Stimulated activated CD4-positive, alpha-beta T cell treated with anti-CD3 and anti-CD28 coated beads, Interleukin-1b, Interleukin-23, amount 100 ng/mL, for 24 hours (primary cell): ENCODE results near the gene RBM42.
"Not testable (repeated sequence)": the region's sequence is repeated elsewhere in the genome, so short reads cannot be mapped to it uniquely, and the experiment has no call there.

Source experiments
- DNase-seq, 4 experiments: peaks; one replicate each; pipeline ENCODE4 v3.0.0-alpha.2; 2020; ENCODE audit warnings: low read depth in 4 of 4, low spot score in 1 of 4

RBM42 gene

DNA sequence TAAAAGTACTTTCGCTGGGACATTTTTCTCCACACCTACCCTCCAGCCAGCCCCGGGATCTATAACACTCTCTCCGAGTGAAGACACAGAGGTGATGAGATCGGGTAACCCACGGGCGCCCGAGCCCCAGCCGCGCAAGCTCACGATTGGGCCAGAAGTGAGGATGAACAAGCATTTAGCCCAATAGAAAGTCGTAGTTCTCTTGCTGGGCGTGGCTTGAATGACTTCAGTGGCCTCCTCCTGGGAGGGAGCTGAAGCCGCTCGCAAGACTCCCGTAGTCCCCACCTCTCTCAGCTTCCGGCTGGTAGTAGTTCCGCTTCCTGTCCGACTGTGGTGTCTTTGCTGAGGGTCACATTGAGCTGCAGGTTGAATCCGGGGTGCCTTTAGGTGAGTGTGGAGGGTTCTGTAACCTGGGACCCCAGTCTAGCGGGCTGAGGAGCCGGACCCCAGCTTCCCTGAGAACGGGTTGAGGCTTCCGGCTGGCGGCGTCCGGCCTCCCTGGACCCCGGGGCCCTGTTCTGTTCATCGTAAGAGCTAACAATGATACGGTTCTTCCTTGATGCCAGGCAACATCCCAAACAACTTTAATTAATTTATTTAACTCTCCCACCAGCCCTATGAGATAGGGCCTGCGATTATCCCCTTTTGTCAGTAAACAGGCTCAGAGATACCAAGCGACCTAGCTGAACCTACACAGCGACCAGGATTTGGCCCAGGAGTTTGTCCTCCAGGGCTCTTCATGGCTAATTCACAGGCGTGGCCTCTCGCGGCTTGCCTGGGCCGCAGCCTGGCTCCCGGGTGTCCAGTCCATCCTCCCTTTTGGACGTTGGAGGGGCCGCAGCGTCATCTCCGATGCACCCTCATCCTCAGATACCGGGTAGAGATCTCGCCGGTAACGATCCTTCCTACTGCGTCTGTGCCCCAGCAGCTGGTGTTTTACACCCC lies 19.5 kb downstream of the RBM42 start, which contains the start of gene COX6B1:
COX6B1 (plus strand) TSS at position 307 of the 945 bp plus-strand sequence. CDS start 2,921 bp downstream, outside the sequence.
- DNase-seq, result peak; percentile 68 to 92 (median 82)

DNA sequence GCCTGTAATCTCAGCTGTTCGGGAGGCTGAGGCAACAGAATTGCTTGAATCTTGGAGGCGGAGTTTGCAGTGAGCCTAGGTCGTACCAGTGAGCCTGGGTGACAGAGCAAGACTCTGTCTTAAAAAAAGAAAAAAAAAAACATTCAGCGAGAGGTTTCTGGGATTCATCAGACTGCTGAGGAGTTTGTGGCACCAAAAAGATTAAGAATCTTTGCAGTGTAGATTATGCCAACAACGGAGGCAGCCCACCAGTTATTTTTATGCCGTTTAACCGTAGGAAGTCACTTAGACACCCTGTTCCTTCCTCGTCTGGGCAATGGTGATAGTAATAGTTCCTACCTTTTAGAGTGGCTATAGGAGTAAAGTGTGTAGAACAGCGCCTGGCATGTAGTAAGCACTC lies 21.7 kb downstream of the RBM42 start:
- DNase-seq, result no peak

DNA sequence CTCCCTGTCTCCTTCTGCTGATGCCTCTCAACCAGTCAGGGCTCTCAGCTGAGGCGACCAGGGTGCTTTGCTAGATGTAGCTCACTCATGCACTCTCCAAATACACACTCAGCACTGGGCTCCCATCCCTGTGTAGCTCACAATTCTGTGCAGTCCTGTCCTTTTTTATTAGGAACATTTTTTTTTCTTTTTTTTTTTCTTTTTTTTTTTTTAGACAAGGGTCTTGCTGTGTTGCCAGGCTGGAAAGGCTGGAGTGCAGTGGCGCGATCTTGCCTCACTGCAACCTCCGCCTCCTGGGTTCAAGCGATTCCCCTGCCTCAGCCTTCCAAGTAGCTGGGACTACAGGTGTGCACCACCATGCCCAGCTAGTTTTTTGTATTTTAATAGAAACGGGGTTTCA lies 26.0 kb downstream of the RBM42 start:
- DNase-seq, result not testable (repeated sequence)

DNA sequence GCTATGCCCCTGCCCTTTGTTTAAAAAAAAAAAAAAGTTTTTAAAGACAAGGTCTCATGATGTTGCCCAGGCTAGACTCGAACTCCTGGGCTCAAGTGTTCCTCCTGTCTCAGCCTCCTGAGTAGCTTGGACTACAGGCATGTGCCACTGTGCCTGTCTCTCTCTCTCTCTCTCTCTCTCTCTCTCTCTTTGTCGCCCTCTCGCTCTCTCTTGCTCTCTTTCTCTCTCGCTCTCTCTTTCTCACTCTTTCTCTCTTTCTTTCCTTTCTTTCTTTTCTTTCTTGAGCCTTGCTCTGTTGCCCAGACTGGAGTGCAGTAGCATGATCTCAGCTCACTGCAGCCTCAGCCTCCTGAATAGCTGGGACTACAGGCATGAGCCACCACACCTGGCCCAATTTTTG lies 26.8 kb downstream of the RBM42 start:
- DNase-seq, result no peak

DNA sequence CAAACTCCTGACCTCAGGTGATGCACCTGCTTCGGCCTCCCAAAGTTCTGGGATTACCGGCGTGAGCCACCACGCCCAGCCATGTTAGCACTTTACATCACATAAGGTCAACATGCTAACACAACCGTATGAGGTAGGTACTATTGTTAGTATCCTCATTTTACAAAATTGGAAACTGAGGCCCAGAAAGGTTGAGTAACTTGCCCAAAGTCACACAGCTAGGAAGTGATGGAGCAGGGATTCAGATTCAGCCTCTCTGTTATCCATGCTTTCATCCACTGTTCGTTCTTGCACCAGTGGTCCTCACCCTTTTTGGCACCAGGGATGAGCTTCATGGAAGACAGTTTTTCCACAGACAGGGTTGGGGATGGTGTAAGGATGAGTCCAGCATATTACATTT lies 27.9 kb downstream of the RBM42 start:
- DNase-seq, result no peak

DNA sequence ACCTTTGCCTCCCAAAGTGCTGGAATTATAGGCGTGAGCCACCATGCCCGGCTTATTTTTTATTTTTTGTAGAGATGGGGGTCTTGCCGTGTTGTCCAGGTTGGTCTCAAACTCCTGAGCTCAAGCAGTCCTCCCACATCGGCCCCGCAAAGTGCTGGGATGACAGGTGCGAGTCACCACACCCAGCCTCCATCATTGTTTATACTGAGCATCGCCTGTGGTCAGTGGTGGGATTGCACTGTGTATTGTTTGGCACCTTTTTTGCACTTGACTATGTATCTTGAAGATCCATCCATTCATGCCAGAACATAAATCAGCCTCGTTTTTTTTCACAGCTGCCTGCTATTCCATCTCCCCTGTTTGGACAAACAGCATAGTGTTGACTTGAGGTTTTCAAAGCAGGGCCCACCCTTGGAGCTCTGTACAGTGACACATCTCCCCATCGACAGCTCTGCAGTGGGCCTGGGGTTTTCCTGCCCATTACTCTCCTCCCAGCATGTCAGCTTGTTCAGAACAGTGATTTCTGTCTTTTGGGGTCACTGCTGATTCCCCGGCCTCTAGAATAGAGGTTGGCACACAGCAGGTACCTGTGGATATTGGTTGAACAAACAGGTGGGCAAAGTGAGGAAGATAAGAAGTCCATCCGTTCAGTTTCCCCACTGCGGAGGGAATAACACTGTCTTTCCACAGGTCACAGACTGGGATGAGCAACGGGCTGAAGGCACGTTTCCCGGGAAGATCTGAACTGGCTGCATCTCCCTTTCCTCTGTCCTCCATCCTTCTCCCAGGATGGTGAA lies 29.3 kb downstream of the RBM42 start:
- no peak for DNase-seq

DNA sequence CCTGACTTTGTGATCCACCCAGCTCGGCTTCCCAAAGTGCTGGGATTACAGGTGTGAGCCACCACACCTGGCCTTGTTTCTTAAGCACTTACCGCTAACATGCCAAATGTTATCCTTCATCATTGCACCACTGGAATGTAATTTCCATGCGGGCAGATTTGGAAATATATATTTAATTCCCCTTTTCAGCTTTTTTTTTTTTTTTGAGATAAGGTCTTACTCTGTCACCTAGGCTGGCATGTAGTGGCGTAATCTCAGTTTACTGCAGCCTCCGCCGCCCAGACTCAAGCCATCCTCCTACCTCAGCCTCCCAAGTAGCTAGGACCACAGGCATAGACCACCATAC lies 33.1 kb downstream of the RBM42 start:
- no peak for DNase-seq

DNA sequence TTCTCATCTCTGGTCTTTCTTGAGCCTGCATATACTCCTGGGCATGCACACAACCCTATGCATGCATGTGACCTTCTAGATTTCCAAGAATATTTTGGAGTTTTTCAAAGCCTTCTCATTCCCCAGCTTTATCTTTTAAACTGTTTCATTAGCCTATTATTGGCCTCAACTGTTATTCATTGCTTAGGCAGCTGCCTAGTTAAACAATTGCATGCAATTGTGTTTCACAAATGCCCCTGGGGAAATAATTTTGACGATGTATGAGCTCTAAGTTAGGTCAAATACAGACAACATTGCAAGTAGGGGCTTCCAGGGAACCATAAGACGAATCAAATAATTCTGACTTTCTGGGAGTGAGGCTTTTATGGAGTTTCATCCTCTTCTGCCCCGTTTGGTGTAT lies 35.1 kb downstream of the RBM42 start:
- no peak for DNase-seq

DNA sequence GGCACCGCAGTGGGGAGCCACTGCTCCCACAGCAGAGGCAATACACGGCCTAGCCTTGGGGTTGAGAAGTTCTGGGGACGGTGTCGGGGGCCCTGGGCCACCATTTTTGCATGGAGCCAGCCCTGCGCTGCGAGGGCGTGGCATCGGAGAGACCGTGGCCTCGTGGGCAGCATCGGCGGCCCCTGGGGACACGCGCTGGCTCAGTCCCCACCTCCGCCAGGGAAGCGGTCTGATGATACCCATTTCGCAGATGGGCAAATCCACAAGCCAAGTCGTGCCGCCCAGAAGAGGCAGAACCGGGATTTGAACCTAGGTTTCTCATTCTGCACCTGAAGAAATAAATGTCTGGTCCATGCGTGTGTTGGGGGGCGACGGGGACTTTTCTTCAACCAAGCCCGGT lies 36.3 kb downstream of the RBM42 start:
- no peak for DNase-seq

DNA sequence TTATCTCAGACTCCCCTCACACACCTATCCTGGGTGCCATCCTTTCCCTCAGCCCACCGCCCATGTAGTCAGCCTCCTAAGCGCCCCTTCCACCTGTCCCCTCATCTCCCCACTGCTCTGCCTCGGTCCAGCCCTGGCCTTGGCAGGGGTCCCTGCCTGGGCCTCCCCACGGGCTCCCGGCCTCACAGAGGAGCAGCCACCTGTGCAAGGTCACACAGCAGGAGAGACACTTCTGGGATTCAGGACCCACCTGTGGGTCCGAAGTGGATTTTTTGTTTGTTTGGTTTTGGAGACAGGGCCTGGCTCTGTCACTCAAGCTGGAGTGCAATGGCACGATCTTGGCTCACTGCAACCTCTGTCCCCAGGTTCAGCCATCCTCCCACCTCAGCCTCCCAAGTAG lies 36.8 kb downstream of the RBM42 start:
- DNase-seq, result no peak

DNA sequence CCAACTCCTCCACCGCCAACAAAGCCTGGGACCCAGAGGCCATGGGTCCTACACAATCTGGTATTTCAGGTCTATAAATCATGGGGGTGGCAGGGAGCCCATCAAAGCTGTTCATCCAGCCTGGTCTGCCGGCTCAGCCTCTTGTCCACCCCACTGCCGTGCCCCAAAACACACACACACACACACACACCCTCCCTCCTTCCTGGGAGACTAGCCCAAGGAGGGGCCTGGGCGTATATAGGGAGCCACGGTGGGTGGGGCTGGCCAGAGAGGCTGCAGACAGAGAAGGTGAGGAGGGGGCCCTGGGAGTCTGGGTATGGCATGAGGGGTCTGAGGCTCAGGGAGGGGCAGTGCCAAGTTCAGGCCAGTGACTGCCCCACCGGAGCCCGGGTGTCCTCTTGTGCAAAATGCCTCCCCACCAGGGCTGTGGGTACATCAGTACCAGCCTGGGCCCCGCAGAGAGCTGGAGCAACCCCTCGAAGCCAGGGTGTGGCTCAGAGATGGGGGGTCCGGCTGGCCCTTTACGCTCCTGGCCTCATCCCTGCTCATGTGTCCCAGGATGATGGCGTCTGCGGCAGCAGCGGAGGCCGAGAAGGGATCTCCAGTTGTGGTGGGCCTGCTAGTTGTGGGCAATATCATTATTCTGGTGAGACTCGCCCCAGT lies 37.5 kb downstream of the RBM42 start, which contains the start of gene UPK1A:
UPK1A (plus strand) TSS at position 267 of the 663 bp plus-strand sequence; CDS start at position 563, 296 bp downstream.
- DNase-seq, result no peak

DNA sequence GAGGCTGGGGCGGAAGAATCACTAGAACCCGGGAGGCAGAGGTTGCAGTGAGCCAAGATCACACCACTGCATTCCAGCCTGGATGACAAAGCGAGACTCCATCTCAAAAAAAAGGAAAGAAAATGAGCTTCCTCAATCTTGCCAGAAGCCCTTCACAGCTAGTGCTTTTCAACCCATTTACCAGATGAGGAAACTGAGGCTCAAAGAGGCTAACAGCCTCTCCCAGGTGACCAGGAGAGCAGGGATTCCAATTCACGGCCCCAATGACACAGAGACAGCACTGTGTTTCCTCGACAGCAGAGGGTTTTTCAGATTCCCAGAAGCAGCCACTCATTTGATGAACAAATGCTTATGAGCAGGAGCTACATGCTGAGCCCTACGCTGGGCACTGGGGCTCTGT lies 40.7 kb downstream of the RBM42 start:
- DNase-seq, result no peak

DNA sequence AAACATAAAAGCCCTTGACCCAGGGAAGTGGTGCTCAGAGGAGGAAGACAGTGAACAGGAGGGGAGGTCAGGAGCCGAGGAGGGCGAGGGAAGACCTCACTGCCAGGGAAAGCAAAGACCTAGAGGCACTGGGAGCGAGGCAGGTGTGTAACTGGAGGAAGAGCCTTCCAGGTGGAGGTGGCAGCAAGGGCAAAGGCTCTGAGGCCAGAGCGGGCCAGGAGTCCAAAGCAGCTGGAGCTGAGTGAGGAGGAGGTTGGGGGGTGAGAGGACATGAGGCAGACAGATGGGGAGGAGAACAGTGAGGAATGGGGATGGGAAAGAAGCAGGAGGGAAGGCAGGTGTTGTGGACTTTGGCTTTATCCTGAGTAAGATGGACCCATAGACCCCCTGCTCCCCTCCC lies 41.1 kb downstream of the RBM42 start:
- DNase-seq, result no peak

DNA sequence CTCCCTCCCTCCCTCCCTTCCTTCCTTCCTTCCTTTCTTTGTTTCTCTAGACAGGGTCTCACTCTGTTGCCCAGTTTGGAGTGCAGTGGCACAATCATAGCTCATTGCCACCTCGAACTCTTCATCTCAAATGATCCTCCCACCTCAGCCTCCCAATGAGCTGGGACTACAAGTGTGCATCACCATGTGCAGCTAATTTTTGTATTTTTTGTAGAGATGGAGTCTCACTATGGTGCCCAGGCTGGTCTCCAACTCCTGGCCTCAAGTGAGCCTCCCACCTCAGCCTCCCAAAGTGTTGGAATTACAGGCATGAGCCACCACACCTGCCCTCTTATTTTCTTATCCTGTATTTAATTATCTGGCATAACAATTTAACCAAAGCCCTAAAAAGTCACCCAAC lies 41.9 kb downstream of the RBM42 start:
- DNase-seq, result no peak

DNA sequence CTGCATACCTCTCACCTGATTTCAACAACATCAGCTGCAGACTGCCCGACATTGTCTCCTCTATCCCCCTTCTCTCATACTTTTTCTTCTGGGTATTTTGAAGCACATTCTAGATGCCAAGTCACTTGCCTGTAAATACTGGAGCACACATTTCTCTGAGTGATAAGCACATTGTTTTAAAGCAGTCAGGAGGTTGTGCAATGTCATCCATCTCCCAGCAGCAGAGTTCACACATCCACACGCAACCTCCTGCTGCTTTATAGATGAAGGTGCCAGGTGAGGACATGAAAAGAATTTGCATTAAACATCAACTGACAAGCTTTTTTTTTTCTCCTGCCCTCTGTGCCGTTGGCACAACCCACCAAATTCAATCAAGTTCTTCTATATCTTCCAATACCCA lies 43.0 kb downstream of the RBM42 start:
- no peak for DNase-seq

DNA sequence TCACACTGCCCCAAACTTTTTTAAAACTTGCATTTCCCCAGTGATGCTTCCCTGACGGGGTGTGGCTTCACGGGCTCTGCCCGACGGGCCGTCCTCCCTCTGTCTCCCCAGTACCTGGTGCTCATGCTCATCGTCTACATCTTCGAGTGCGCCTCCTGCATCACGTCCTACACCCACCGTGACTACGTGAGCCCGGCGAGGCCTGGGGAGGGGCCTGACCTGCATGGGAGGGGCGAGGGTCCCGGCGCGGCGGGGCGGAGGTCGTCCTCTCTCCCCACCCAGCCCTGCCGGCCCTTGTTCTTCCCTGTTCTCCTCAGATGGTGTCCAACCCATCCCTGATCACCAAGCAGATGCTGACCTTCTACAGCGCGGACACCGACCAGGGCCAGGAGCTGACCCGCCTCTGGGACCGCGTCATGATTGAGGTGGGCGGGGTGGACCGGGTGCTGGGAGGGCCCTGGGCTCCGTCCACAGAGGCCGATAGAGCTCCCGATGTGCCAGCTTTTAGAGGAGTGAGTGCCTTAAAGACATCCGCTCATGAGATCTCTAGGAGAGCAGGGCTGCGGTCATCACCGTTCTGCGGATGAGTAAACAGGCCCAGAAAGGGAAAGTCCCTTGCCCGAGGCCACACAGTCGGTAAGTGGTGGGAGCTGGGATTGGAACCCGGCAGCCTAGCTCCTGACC lies 44.4 kb downstream of the RBM42 start:
- peak in 3 of 4 experiments; percentile 6 to 43 (median 25) for DNase-seq

DNA sequence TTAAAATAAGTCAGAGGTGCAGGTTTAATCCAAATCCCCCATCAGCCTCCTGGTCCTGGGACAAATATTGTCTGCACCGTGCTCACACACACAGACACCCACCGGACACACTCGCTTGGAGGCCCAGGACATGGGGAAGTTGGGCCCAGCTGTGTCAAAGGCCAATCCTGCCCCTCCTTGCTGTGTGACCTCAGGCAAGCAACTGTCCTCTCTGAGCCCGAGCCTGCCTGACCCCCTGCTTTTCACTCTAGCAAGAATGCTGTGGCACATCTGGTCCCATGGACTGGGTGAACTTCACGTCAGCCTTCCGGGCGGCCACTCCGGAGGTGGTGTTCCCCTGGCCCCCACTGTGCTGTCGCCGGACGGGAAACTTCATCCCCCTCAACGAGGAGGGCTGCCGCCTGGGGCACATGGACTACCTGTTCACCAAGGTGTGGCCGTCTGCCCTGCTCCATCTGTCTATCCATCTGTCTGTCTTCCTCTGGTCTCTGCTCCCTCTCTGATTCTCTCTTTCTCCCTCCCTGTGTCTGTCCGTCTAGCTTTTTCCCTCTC lies 46.8 kb downstream of the RBM42 start:
- no peak for DNase-seq
